Brain microvascular endothelial cell (primary cell): Measurements from ENCODE around the gene RAP2C.

Experiments used
- DNase-seq: peaks from one replicate; pipeline ENCODE4 v3.0.0-alpha.2; 2020
- H3K27ac ChIP-seq: fragments of 250-450 bp; sonication (Bioruptor Pico); 2 replicates; pipeline ENCODE4 v1.5.1; 2020; ENCODE audit warnings: mild to moderate bottlenecking, moderate library complexity
- H3K27me3 ChIP-seq: fragments of 250-450 bp; sonication (Bioruptor Pico); replicated peaks from 2 replicates; pipeline ENCODE4 v1.5.1; 2020; ENCODE audit warnings: mild to moderate bottlenecking
- H3K36me3 ChIP-seq: fragments of 250-450 bp; sonication (Bioruptor Pico); replicated peaks from 2 replicates; pipeline ENCODE4 v1.5.1; 2020; ENCODE audit warnings: mild to moderate bottlenecking
- H3K4me3 ChIP-seq: 2 replicates; pipeline ENCODE4 v1.5.1; 2011; ENCODE audit warnings: low read depth, mild to moderate bottlenecking, control low read depth, low read length, moderate library complexity
- in situ Hi-C: cut with HindIII; loops from 2 replicates; pipeline ENCODE4 v1.10.0; 2017; ENCODE audit warnings: low sequenced_read_pairs, low pct_ligation_motif_present
- TF ChIP-seq, protein P1 (sequence below): IDR thresholded peaks from 2 replicates; pipeline ENCODE4 v1.5.1; 2011; ENCODE audit warnings: low read depth, mild to moderate bottlenecking, moderate library complexity, low read length, control low read depth, inconsistent platforms; ENCODE audit errors: missing control alignments

RAP2C gene

GRCh38 chrX:132236121-132236520 is 16.9 kb upstream of the RAP2C start:
- no peak overlapping the region for H3K27ac ChIP-seq
- H3K27me3 ChIP-seq: no peaks in the 10 kb centered on the region
- H3K4me3 ChIP-seq: no peak overlapping the region
- H3K36me3 ChIP-seq: no peaks in the 10 kb centered on the region
- TF ChIP-seq, protein P1, sequence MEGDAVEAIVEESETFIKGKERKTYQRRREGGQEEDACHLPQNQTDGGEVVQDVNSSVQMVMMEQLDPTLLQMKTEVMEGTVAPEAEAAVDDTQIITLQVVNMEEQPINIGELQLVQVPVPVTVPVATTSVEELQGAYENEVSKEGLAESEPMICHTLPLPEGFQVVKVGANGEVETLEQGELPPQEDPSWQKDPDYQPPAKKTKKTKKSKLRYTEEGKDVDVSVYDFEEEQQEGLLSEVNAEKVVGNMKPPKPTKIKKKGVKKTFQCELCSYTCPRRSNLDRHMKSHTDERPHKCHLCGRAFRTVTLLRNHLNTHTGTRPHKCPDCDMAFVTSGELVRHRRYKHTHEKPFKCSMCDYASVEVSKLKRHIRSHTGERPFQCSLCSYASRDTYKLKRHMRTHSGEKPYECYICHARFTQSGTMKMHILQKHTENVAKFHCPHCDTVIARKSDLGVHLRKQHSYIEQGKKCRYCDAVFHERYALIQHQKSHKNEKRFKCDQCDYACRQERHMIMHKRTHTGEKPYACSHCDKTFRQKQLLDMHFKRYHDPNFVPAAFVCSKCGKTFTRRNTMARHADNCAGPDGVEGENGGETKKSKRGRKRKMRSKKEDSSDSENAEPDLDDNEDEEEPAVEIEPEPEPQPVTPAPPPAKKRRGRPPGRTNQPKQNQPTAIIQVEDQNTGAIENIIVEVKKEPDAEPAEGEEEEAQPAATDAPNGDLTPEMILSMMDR: no peak
- DNase-seq: no peak
- in situ Hi-C loops: no loop called here

DNA sequence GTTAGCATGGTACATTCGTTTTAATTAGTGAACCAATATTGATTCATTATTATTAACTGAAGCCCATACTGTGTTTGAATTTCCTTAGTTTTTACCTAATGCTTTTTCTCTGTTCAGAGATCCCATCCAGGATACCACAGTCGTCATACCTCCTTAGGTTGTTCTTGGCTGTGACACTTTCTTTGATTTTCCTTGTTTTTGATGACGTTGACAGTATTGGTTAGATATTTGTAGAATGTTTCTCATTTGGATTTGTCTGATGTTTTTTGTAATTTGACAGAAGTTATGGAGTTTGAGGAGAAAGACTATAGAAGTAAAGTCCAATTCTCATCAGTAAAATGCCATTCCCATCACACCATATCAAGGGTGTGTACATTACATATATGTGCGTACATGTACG is 16.2 kb upstream of the RAP2C start:
- H3K27ac ChIP-seq: no peak overlapping the region
- no peaks in the 10 kb centered on the region for H3K27me3 ChIP-seq
- TF ChIP-seq, protein P1: no peak
- no peaks in the 10 kb centered on the region for H3K36me3 ChIP-seq
- no peak overlapping the region for H3K4me3 ChIP-seq
- in situ Hi-C loops: no loop called here
- DNase-seq: no peak

- no peak overlapping the region for H3K27ac ChIP-seq
- in situ Hi-C loops: no loop called here
- H3K36me3 ChIP-seq: no peaks in the 10 kb centered on the region
- H3K4me3 ChIP-seq: no peak overlapping the region
- TF ChIP-seq, protein P1: no peak
- DNase-seq: no peak
- no peaks in the 10 kb centered on the region for H3K27me3 ChIP-seq
These were observed 12.3 kb upstream of the RAP2C start for GRCh38 chrX:132231587-132231986.

- Histone ChIP-seq H3K27me3 (no peaks in the 10 kb centered on the region), H3K4me3 (no peak overlapping the region), H3K36me3 (no peaks in the 10 kb centered on the region), H3K27ac (no peak overlapping the region)
- in situ Hi-C loops: no loop called here
- no peak for DNase-seq
- TF ChIP-seq, protein P1: no peak
These were observed 8.3 kb upstream of the RAP2C start for GRCh38 chrX:132227383-132228112.

DNA sequence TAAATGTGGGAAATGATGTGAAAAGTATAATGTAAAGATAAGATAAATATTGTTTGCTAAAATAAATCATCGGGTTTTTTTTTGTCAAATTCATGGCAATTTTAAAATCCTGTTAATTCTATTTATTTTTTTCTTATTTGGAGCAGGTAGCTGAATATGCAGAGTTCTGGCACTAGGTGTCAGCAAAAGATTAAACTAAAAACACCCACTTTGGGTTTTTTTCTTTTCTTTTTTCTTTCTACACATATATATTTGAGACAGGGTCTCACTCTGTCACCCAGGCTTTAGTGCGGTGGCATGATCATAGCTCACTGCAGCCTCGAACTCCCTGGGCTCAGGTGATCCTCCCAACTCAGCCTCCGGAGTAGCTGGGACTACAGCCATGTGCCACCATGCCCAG is 6.9 kb upstream of the RAP2C start:
- TF ChIP-seq, protein P1: peak; percentile 40
- Histone ChIP-seq H3K4me3 (no peak overlapping the region), H3K27ac (no peak overlapping the region), H3K36me3 (no peaks in the 10 kb centered on the region), H3K27me3 (no peaks in the 10 kb centered on the region)
- no peak for DNase-seq
- in situ Hi-C loops: no loop called here

DNA sequence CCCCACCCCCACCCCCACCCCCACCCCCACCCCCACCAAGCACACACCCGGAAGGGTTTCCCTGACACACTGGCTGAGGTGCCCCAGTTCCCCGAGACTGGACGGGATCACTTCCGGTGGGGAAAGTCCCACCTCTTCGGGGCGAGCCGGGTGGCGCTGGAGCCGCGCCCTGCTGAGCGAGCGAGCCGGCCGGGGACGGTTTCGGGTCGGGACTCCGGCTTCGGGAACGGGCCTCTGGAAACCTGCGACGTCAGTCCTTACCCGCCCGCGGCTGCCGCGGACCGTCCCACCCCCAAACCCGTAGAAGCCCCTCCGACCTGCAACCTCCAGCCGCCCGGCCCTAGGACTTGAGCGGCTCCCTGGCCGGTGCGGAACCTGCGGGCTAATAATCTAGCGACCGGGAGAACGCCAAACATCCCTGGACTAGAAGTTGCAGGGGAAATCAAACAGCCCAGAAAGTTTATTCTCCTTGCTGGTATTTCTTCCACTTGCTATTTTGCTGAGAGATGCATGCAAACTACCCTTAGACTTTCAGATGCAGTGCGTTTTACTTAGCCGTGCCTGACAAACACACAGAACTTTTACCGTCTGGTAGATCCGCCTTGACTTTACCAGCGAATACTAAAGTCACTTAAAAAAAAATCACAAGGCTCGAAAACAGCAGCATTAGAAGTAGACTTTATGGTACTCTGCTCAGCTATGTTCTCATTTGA is 991 bp downstream of the RAP2C start:
- H3K4me3 ChIP-seq: peak overlapping the region; percentile 66
- TF ChIP-seq, protein P1: no peak
- in situ Hi-C loops: no loop called here
- H3K36me3 ChIP-seq: no peaks in the 10 kb centered on the region
- no peaks in the 10 kb centered on the region for H3K27me3 ChIP-seq
- DNase-seq: peak; percentile 66
- peak overlapping the region; percentile 74 for H3K27ac ChIP-seq
